Measurements from ENCODE around the gene PPP1R27. TPM values are rescaled to one million over a fixed set of nuclear protein-coding genes. Genes with fewer than 3 reads are reported as not detected.

PPP1R27 gene
- total and polyA plus RNA-seq, 4 donors, result 0.31 to 0.35 TPM; not detected in 2

- no peak for DNase-seq (ENCODE audit: low spot score)
- H3K4me3 ChIP-seq (ENCODE audit: low read depth in 1 of 3, low read length in 3 of 3), result no peak overlapping the region
- H3K9ac ChIP-seq (ENCODE audit: low read depth in 1 of 2, low read length in 2 of 2), result peak overlapping the region; percentile 8 to 83
- peaks cover 0 to 6% (median 2%) of the 10 kb centered on the region in 4 donors for H3K36me3 ChIP-seq (ENCODE audit: control insufficient read depth in 4 of 4, insufficient read depth in 3 of 4, low read depth in 1 of 4, low read length in 3 of 4)
- H3K4me1 ChIP-seq (ENCODE audit: control insufficient read depth in 4 of 4, insufficient read depth in 4 of 4, low read length in 3 of 4), result peaks cover 20 to 78% (median 58%) of the 10 kb centered on the region in 4 donors
- H3K9me3 ChIP-seq (ENCODE audit: control insufficient read depth in 4 of 4, low read length in 3 of 4), result no peaks in the 10 kb centered on the region
- 87% methylated on average over 8 of the region's 8 CpGs for WGBS
- TF ChIP-seq NR2F2 (IDR thresholded peaks at IDR 0.05), result no peak
- TF ChIP-seq TAF1 (conservative IDR thresholded peaks at IDR 0.05), result no peak
- no peak for TF ChIP-seq FOXA1 (IDR thresholded peaks at IDR 0.05)
- TF ChIP-seq SP1 (IDR thresholded peaks at IDR 0.05), result no peak
- TF ChIP-seq RAD21 (IDR thresholded peaks at IDR 0.05), result no peak
- H3K27me3 ChIP-seq (ENCODE audit: control insufficient read depth in 4 of 4, insufficient read depth in 4 of 4, low read length in 3 of 4), result no peaks in the 10 kb centered on the region
- peak overlapping the region; percentile 92 to 95 for H3K27ac ChIP-seq (ENCODE audit: low read depth in 1 of 2, low read length in 2 of 2)
Measured at GRCh38 chr17:81865358-81865732, 30.5 kb upstream of the PPP1R27 start.

GRCh38 chr17:81863833-81864768 lies 29.3 kb upstream of the PPP1R27 start:
- Histone ChIP-seq H3K27ac (ENCODE audit: low read depth in 1 of 2, low read length in 2 of 2) (peak overlapping the region; percentile 68 to 95), H3K27me3 (ENCODE audit: control insufficient read depth in 4 of 4, insufficient read depth in 4 of 4, low read length in 3 of 4) (no peaks in the 10 kb centered on the region), H3K36me3 (ENCODE audit: control insufficient read depth in 4 of 4, insufficient read depth in 3 of 4, low read depth in 1 of 4, low read length in 3 of 4) (peaks cover 0 to 6% (median 2%) of the 10 kb centered on the region in 4 donors), H3K9me3 (ENCODE audit: control insufficient read depth in 4 of 4, low read length in 3 of 4) (no peaks in the 10 kb centered on the region), H3K4me1 (ENCODE audit: control insufficient read depth in 4 of 4, insufficient read depth in 4 of 4, low read length in 3 of 4) (peaks cover 17 to 72% (median 53%) of the 10 kb centered on the region in 4 donors), H3K9ac (ENCODE audit: low read depth in 1 of 2, low read length in 2 of 2) (no peak overlapping the region), H3K4me3 (ENCODE audit: low read depth in 1 of 3, low read length in 3 of 3) (no peak overlapping the region)
- no peak for DNase-seq (ENCODE audit: low spot score)
- whole genome bisulfite sequencing, result 79% methylated on average over 9 of the region's 9 CpGs
- no peak for TF ChIP-seq YY1 (IDR thresholded peaks at IDR 0.05)
- no peak for TF ChIP-seq TAF1 (conservative IDR thresholded peaks at IDR 0.05)
- no peak for TF ChIP-seq EGR1 (IDR thresholded peaks at IDR 0.05; ENCODE audit: low read depth in 2 of 2)
- TF ChIP-seq FOXA2 (IDR thresholded peaks at IDR 0.05), result no peak
- TF ChIP-seq GABPA (IDR thresholded peaks at IDR 0.05 in 1 of 2, conservative IDR thresholded peaks at IDR 0.05 in 1 of 2), result no peak
- TF ChIP-seq REST (IDR thresholded peaks at IDR 0.05), result no peak
- TF ChIP-seq JUND (IDR thresholded peaks at IDR 0.05), result no peak

- no peak overlapping the region for H3K4me3 ChIP-seq (ENCODE audit: low read depth in 1 of 3, low read length in 3 of 3)
- peaks cover 17 to 74% (median 56%) of the 10 kb centered on the region in 4 donors for H3K4me1 ChIP-seq (ENCODE audit: control insufficient read depth in 4 of 4, insufficient read depth in 4 of 4, low read length in 3 of 4)
- 56% methylated on average over 6 of the region's 6 CpGs for WGBS
- no peak for TF ChIP-seq MAX (IDR thresholded peaks at IDR 0.05)
- TF ChIP-seq HNF4A (conservative IDR thresholded peaks at IDR 0.05), result peak; percentile 47 to 52
- peak in 1 of 2 donors; percentile 20 for TF ChIP-seq RXRA (IDR thresholded peaks at IDR 0.05)
- H3K9me3 ChIP-seq (ENCODE audit: control insufficient read depth in 4 of 4, low read length in 3 of 4), result no peaks in the 10 kb centered on the region
- no peak for DNase-seq (ENCODE audit: low spot score)
- H3K27me3 ChIP-seq (ENCODE audit: control insufficient read depth in 4 of 4, insufficient read depth in 4 of 4, low read length in 3 of 4), result no peaks in the 10 kb centered on the region
- H3K36me3 ChIP-seq (ENCODE audit: control insufficient read depth in 4 of 4, insufficient read depth in 3 of 4, low read depth in 1 of 4, low read length in 3 of 4), result peaks cover 0 to 5% (median 0%) of the 10 kb centered on the region in 4 donors
- H3K9ac ChIP-seq (ENCODE audit: low read depth in 1 of 2, low read length in 2 of 2), result peak overlapping the region in 1 of 2 donors; percentile 11
- peak overlapping the region; percentile 68 to 95 for H3K27ac ChIP-seq (ENCODE audit: low read depth in 1 of 2, low read length in 2 of 2)
Measured at GRCh38 chr17:81863123-81863675, 28.3 kb upstream of the PPP1R27 start.

Measured in liver (tissue), 9 donors.